GM19099 (cell line): ENCODE data around the gene DEF6.

ENCODE experiments used
- POLR2A ChIP-seq: IDR thresholded peaks from 3 replicates; pipeline ENCODE4 v1.6.1; 2011; ENCODE audit warnings: low read depth; ENCODE audit not compliant: insufficient read length; ENCODE audit errors: extremely low read depth

DEF6 gene

DNA sequence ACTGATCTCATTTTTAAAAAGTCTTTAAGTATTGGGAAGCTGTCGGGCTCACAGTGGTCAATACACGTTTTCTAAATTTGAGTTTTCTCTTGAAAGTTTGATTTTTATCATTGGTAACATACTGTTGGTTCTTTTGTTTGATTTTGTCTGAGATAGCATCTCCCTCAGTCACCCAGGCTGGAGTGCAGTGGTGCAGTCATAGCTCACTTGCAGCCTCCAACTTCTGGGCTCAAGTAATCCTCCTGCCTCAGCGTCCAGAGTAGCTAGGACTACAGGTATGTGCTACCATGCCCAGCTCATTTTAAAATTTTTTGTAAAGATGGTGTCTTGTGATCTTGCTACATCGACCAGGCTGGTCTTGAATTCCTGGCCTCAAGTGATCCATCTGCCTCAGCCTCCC, 53.8 kb downstream of the DEF6 start:
- TF ChIP-seq POLR2A = no peak

DNA sequence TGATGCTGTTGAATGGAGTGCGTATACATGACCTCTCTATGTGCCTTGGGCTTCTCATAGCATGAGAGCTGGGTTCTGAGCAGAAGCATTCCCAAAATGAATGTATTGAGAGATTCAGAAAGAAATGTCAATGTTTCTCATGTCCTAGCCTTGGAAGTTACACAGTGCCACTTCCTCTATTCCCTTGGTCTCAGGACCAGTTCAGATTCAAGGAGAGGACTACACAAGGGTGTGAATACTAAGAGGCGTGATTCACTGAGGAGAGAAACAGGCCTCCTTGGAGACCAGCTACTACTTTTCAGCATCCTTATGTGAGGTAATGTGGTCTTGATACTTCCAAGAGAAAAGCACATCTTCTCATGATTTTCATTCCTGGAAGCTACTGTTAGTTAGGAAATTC, 55.1 kb downstream of the DEF6 start:
- no peak for TF ChIP-seq POLR2A

DNA sequence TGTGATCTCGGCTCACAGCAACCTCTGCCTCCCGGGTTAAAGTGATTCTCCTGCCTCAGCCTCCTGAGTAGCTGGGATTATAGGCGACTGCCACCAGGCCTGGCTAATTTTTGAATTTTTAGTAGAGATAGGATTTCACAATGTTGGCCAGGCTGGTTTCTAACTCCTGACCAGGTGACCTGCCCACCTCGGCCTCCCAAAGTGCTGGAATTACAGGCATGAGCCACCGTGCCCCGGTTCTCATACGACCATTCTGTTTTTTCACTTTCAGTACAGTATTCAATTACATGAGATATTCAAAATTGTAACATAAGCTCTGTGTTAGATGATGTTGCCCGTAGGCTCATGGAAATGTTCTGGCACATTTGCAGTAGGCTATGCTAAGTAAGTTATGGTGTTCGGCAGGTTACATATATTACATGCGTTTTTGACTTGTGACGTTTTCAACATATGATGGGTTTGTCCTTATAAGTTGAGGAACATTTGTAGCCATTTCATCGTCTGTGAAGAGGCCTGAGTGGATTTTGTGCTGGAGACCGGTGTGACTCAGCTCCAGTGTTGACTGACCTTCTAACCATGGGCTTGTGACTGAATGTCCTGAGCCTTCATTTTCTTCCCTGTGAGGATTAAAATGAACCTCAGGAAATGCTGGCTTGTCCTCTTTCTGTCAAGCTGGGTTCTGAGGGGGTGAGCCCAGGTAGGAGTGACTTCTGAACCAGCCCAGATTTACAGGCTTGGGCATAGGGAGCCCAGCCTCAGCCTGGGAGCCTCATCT, 56.9 kb downstream of the DEF6 start:
- no peak for TF ChIP-seq POLR2A

DNA sequence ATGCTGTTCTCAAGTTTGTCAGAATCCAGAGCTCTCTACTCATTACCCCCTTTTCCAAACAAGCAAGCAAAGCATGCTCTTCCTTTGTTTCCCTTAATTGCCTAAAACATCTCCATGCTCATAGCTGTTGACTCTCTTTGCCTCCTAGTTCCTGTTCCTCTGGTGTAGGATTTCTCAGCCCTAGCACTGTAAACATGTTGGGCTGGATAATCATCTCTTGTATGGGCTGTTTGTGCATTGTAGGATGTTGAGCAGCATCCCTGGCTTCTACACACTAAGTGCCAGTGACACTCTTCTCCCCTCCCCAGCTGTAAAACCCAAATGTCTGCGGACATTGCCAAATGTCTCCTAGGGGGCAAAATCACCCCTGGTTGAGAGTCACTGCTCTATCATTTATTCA, 58.8 kb downstream of the DEF6 start:
- no peak for TF ChIP-seq POLR2A

DNA sequence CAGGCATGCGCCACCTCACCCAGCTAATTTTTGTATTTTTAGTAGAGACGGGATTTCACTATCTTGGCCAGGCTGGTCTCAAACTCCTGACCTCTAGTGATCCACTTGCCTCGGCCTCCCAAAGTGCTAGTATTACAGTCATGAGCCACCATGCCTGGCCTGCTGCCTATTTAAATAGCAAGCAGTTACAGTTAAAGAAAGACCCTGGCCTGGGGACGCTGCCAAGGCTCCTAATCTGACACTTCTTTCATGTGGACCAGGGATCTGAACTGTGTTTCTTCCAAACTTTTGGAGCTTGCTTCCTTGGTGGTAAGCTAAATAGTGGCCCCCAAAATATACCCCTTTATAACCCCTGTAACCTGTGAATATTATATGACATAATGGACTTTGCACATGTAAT, 60.1 kb downstream of the DEF6 start:
- TF ChIP-seq POLR2A = no peak

DNA sequence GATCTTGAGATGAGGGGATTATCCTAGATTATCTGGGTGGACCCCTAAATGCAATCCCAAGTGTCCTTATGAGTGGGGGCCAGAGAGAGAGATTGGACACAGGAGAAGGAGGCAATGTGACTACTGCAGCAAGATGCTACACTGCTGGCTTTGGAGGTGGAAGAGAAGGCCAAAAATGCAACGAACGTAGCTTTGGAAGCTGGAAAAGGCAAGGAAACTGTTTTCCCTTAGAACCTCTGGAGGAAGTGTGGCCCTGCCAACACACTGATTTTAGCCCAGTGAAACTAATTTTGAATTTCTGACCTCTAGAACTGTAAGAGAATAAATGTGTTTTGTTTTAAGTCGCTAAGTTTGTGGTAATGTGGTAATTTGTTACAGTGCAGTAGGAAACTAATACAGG, 60.5 kb downstream of the DEF6 start:
- TF ChIP-seq POLR2A = no peak

DNA sequence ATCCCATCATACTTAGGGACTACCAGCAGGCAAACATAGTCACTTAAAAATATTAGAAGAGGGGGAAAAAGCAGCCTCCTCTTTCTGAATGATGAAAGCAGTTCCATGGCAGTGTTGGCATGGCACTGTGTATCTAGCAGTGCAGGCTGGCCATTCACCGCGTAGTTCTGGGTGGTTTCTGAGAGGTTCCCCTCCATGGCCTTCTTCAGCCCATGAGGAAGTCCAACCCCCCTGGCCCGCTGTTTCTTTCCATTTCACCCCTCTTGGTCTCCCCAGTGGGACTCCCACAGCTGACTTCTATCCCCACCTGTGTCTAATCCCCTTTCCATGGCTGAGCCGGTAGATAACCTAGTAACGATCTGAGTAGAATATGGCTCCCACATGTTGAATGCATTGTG, 61.7 kb downstream of the DEF6 start:
- no peak for TF ChIP-seq POLR2A

DNA sequence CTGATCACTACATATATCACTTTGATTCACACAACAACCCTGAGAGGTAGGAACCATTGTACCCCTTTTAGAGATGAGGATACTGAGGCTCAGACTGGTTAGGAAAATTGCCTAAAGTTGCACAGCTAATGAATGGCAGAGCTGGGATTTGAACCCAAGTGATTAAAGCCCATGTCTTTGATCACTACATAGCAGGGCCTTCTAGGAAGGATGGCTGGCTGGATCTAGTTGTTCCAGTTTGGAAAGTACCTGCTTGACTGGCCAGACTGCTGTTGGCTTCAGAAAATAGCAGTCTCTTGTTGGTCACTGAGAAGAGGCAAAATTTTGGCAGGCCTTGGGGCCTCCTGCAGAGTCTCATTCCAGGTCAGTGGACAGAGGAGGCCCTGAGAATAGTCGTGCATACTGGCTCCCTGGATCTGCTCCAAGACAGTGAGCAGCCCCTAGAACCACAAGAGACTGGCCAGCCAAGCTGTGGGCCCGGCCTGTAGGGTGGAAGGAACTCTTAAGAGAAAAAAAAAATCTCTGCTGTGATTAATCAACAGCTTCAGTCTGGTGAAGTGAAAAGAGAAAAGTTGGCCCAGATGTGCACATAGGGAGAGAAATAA, 62.2 kb downstream of the DEF6 start:
- no peak for TF ChIP-seq POLR2A

DNA sequence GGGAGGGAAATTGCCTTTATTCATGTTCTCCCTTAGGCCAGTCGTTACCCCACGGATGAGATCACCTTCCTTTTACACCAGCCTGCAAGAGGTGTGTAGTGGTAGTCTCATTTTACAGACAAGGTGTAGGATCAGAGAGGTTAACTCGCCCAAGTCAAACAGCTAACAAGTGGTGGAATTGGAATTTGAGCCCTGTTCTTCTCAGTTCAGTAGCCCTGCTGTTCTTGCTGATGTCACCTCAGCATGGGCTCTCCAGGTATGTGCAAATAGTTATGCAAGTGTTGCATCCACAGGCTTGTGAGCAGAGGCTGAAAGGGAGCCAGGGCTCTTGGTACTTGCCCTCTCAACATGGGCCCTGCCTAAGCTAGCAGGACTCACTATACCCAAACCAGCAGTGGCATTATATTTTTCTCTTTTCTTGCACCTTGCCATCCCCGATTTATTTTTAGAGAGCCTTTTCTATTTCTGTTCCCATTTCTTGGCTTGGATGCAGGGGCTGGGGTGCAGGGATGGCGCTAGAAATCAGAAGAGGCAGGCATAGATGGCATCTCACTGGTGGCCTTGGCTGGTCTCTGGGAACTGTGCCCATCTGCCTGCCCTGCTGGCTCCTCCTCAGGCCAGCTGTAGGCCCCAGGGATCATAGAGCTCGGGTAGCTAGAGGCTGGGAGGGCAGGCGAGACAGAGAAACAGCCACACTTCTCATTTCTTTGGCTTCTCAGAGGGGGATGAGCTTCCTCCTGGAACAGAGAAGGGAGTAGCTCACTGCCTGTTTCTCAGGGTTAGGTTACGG, 62.9 kb downstream of the DEF6 start:
- no peak for TF ChIP-seq POLR2A

DNA sequence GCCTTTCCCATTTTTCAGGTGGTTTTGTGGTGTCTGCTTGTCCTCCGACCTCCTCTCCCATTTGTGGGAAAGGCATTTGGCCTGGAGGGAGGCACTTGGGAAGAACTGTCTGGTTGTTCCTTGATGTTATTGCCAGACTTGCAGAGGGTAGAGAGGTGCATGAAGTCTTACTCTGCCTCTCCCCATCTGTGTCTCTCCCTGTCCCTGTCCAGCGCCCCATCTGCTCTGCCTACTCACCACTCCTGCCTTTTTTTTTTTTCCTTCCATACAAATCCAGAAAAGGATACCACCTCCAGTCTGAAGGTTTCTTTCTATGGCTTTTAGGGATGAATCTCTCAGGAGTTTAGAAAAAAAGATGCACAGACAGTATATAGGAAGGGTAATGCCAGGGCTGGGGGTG, 64.6 kb downstream of the DEF6 start:
- TF ChIP-seq POLR2A = no peak

DNA sequence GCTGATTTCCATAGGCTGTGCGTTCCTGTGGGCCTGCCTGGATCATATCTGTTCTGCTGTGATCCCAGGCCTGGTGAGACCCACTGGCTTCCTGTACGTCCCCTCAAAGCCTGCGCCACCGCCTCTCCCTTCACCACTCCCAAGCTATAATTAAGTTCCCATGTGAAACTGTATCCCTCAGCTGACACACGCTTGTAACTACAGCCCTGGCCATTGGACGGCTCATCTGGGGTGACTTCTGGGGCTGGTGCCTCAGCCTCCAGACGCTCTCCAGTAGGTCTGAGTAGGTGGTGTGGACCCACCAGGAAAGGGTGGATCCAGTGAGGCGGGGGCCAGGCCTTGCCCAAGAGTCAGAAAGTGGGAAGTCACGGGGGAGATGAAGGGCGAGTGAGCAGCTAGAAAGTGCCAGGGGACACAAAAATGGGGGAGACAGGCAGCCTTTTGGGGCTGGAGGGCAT, 65.7 kb downstream of the DEF6 start:
- no peak for TF ChIP-seq POLR2A

DNA sequence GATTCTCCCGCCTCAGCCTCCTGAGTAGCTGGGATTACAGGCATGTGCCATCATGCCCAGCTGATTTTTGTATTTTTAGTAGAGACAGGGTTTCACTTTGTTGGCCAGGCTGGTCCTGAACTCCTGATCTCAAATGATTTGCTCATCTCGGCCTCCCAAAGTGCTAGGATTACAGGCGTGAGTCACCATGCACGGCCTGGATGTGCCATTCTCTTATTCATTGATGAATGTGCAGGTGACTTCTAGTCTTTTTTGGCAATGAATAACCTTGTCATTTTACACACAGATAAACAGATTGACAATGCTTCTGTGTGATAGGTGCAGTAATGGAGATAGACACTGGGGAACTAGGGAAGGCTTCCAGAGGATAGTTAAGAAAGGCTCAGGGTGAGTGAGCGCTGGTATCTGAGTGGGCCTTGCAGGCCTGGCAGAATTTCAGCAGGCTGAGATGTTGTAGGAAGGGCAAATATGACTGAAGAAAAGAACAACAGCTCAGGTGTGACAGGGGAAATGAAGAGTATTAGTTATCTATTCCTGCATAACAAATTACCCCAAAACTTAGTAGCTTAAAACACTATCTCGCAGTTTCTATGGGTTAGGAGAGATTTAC, 68.1 kb downstream of the DEF6 start:
- no peak for TF ChIP-seq POLR2A

DNA sequence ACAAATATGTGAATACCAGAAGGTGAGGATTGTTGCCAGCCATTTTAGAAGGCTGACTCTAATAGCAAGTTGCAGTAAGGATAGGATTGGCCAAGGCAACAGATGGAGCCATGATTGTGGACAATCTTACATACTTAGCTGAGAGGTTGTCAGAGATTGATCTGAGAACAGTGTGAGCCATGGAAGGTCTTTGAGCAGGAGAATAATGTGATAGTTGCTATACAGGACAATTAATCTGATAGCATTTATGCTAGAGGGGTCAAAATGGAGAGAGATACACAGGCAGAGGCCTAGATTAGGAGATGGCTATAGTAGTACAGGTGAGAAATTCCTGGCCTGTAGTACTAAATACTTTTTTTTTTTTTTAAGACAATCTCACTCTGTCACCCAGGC, 68.6 kb downstream of the DEF6 start:
- TF ChIP-seq POLR2A = no peak

DNA sequence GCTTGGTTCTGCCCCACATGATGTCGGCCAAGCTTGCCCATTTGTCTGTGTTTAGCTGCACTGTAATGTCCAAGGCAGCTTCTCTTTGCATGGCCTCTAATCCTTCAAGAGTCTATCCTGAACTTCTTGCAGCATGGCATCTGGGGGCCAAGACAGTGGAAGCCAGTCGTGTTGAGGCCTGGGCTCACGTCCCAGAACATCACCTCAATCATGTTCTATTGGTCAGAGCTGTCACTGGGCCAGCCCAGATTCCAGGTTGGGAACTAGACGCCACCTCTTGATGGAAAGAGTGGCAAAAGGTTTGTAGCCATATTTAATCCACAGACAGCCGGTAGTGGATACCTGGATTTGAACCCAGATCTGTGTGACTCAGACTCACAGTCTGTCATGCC, 70.0 kb downstream of the DEF6 start:
- no peak for TF ChIP-seq POLR2A
